Endothelial cell of umbilical vein (primary cell): ENCODE results near the gene TLR9. TPM values are rescaled to one million over a fixed set of nuclear protein-coding genes. Genes with fewer than 3 reads are reported as not detected.

Experiments used
- BruUV-seq: library from RNA; stranded (reverse); fragments of 400-500 nt; replicated peaks from 2 replicates; lab custom pipeline; 2021; lab: Mats Ljungman, UMichigan
- CTCF ChIA-PET: fragments of 300-600, 350-600 bp; sonication (Branson Sonifier 250); formaldehyde crosslinking; loops from one replicate; lab custom pipeline; 2021; ENCODE audit warnings: antibody characterized with exemption, inconsistent platforms; lab: Charles Lee
- POLR2A ChIA-PET: fragments of 300-600, 350-600 bp; sonication (Branson Sonifier 250); formaldehyde crosslinking; loops from one replicate; lab custom pipeline; 2021; ENCODE audit warnings: antibody characterized with exemption, inconsistent platforms; lab: Charles Lee
- DNase-seq: peaks from one replicate; pipeline ENCODE4 v3.0.0-alpha.2; 2011; ENCODE audit warnings: low read depth, low spot score
- FAIRE-seq: peaks from 2 replicates; lab custom pipeline; 2011; peaks lifted over from hg19 to GRCh38; lab: Jason Lieb, UNC
- H2AFZ ChIP-seq: 2 replicates; pipeline ENCODE4 v1.6.0; 2012; ENCODE audit warnings: low read depth, low read length, control low read depth, inconsistent platforms
- H3K27ac ChIP-seq: 2 replicates; pipeline ENCODE4 v1.5.1; 2011; ENCODE audit warnings: low read depth, mild to moderate bottlenecking, control low read depth, low read length, moderate library complexity; ENCODE audit not compliant: insufficient read depth
- H3K27me3 ChIP-seq, 2 experiments: 2 replicates each; pipeline versions ENCODE4 v1.6.0 to v1.6.1; 2011; ENCODE audit warnings: low read length in 2 of 2, mixed read lengths in 1 of 2; ENCODE audit not compliant: control insufficient read depth in 2 of 2, insufficient read depth in 2 of 2
- H3K36me3 ChIP-seq, 2 experiments: 2 replicates in 1 of 2; 3 replicates in 1 of 2; pipeline ENCODE4 v1.5.1; 2011; ENCODE audit warnings: low read length in 2 of 2, mild to moderate bottlenecking in 1 of 2, moderate library complexity in 1 of 2; ENCODE audit not compliant: control insufficient read depth in 2 of 2, insufficient read depth in 2 of 2; ENCODE audit errors: extremely low read depth in 1 of 2
- H3K4me1 ChIP-seq: 3 replicates; pipeline ENCODE4 v1.5.1; 2011; ENCODE audit warnings: mild to moderate bottlenecking, low read length; ENCODE audit not compliant: control insufficient read depth, insufficient read depth; ENCODE audit errors: extremely low read depth
- H3K4me2 ChIP-seq: 2 replicates; pipeline ENCODE4 v1.6.1; 2011; ENCODE audit warnings: low read length, control low read depth, mixed read lengths; ENCODE audit not compliant: insufficient read depth
- H3K4me3 ChIP-seq, 3 experiments: fragments of 200-600 bp in 1 of 3; sonication (generic), shearing (Covaris generic) in 1 of 3; replicated peaks in 1 of 3; 2 replicates each; pipeline ENCODE4 v1.5.1; 2011 to 2016; ENCODE audit warnings: control low read depth in 3 of 3, low read length in 3 of 3, mild to moderate bottlenecking in 2 of 3, inconsistent platforms in 1 of 3, low read depth in 1 of 3, moderate library complexity in 1 of 3; ENCODE audit not compliant: insufficient read depth in 1 of 3
- H3K79me2 ChIP-seq: 2 replicates; pipeline ENCODE4 v1.6.0; 2012; ENCODE audit warnings: low read length, inconsistent platforms; ENCODE audit not compliant: control insufficient read depth, insufficient read depth
- H3K9ac ChIP-seq: replicated peaks from 2 replicates; pipeline ENCODE3; 2011; ENCODE audit warnings: low read length, control low read depth; ENCODE audit not compliant: insufficient read depth; ENCODE audit errors: extremely low read depth
- H3K9me1 ChIP-seq: replicated peaks from 3 replicates; pipeline ENCODE4 v1.6.0; 2011; ENCODE audit warnings: mild to moderate bottlenecking, low read length; ENCODE audit not compliant: control insufficient read depth, insufficient read depth; ENCODE audit errors: extremely low read depth
- H3K9me3 ChIP-seq: replicated peaks from 2 replicates; pipeline ENCODE4 v1.5.1; 2012; ENCODE audit warnings: low read length, inconsistent platforms; ENCODE audit not compliant: control insufficient read depth, insufficient read depth
- H4K20me1 ChIP-seq: replicated peaks from 2 replicates; pipeline ENCODE3; 2011; ENCODE audit warnings: mild to moderate bottlenecking, low read length; ENCODE audit not compliant: control insufficient read depth, insufficient read depth; ENCODE audit errors: extremely low read depth
- CTCF ChIP-seq, 2 donors: IDR thresholded peaks; 1 replicate in 1 of 2; 2 replicates in 1 of 2; pipeline ENCODE4 v1.5.1; 2011; ENCODE audit warnings: low read length in 2 of 2, mild to moderate bottlenecking in 2 of 2, moderate library complexity in 2 of 2, control low read depth in 1 of 2, inconsistent platforms in 1 of 2, low read depth in 1 of 2; ENCODE audit not compliant: insufficient read depth in 1 of 2; ENCODE audit errors: extremely low read depth in 1 of 2
- EZH2 ChIP-seq: IDR thresholded peaks from 2 replicates; pipeline ENCODE4 v1.6.1; 2012; ENCODE audit warnings: borderline replicate concordance, low read depth, mild to moderate bottlenecking, moderate library complexity, low read length, inconsistent platforms; ENCODE audit not compliant: severe bottlenecking
- FOS ChIP-seq: IDR thresholded peaks from 2 replicates; pipeline ENCODE4 v1.6.1; 2011; ENCODE audit warnings: mild to moderate bottlenecking, low read length, moderate library complexity, borderline replicate concordance; ENCODE audit not compliant: insufficient read depth
- GATA2 ChIP-seq: IDR thresholded peaks from 2 replicates; pipeline ENCODE4 v1.7.0; 2011; ENCODE audit warnings: low read depth, mild to moderate bottlenecking, moderate library complexity, mixed read lengths, low read length; ENCODE audit not compliant: insufficient read length, insufficient read depth
- JUN ChIP-seq: IDR thresholded peaks from 2 replicates; pipeline ENCODE4 v1.6.1; 2011; ENCODE audit warnings: borderline replicate concordance, low read depth; ENCODE audit not compliant: insufficient read length, insufficient read depth
- MAX ChIP-seq: IDR thresholded peaks from 2 replicates; pipeline ENCODE4 v1.6.1; 2011; ENCODE audit not compliant: insufficient read depth, insufficient read length
- MYC ChIP-seq: IDR thresholded peaks from one replicate; pipeline ENCODE4 v1.6.1; 2011; ENCODE audit warnings: mild to moderate bottlenecking, low read depth, low read length
- POLR2A ChIP-seq: IDR thresholded peaks from 2 replicates; pipeline ENCODE4 v1.6.1; 2012; ENCODE audit warnings: low read depth, mild to moderate bottlenecking, control low read depth, low read length
- POLR2AphosphoS5 ChIP-seq: IDR thresholded peaks from 2 replicates; pipeline ENCODE4 v1.6.1; 2012; ENCODE audit warnings: low read depth, mild to moderate bottlenecking, control low read depth, low read length, moderate library complexity; ENCODE audit not compliant: insufficient read depth
- dilution Hi-C: fragments of 300-500 bp; cut with MboI; formaldehyde crosslinking; loops from one replicate; pipeline ENCODE4 v1.15.0; 2019; ENCODE audit warnings: low sequenced_read_pairs; ENCODE audit not compliant: extremely low pct_ligation_motif_present
- intact Hi-C: fragments of 100-400 bp; cut with micrococcal nuclease; formaldehyde crosslinking; loops from one replicate; pipeline ENCODE4 v1.10.0; 2022
- polyA plus RNA-seq, 4 experiments: library from polyadenylated mRNA; depleted of rRNA in 3 of 4; stranded (reverse) in 3 of 4; unstranded in 1 of 4; fragments of >200 nt; gene quantifications; 2 replicates each; pipeline versions ENCODE4 v1.2.1 to v1.2.3, GENCODE V29; 2011 to 2012; ENCODE audit warnings: missing spikeins in 1 of 4
- total RNA-seq: library from RNA; stranded (reverse); gene quantifications from 2 replicates; pipeline ENCODE4 v1.2.3, GENCODE V29; 2021

Gene TLR9
- total and polyA plus RNA-seq, 2 donors (not counting 3 experiments of a cell fraction or from before 2014, with no cell fraction given), result not detected

GRCh38 chr3:52197499-52197841 is 28.0 kb downstream of the TLR9 start:
- intact Hi-C loops, result loop anchor here (5.0 kb wide), 1 partner anchor 195 kb away; no protein-coding TSS in a partner anchor
- Histone ChIP-seq H3K9ac (peak overlapping the region; percentile 17), H4K20me1 (no peaks in the 10 kb centered on the region), H3K27ac (peak overlapping the region; percentile 23), H2AFZ (peak overlapping the region; percentile 85), H3K4me2 (peak overlapping the region; percentile 27), H3K4me3 (peak overlapping the region in 1 of 3 experiments; percentile 93), H3K36me3 (peaks cover 3 to 5% of the 10 kb centered on the region in 2 experiments), H3K4me1 (peaks cover 17% of the 10 kb centered on the region), H3K9me3 (no peaks in the 10 kb centered on the region), H3K9me1 (no peaks in the 10 kb centered on the region), H3K79me2 (peaks cover 15% of the 10 kb centered on the region), H3K27me3 (no peaks in the 10 kb centered on the region)
- ChIA-PET CTCF (interaction anchor here (0.8 to 1.4 kb wide), 5 partner anchors 8 to 43 kb away, joined by 3 to 5 read pairs (median 3); partner anchors contain the start of gene POC1A), POLR2A (interaction anchor here (0.8 kb wide), 1 partner anchor 43 kb away, joined by 3 read pairs; the partner anchor contains the start of gene POC1A)
- DNase-seq, result no peak
- dilution Hi-C loops, result no loop called here
- TF ChIP-seq POLR2AphosphoS5 (no peak), POLR2A (no peak), GATA2 (no peak), MYC (no peak), MAX (no peak), CTCF (IDR thresholded peaks at IDR 0.05; ENCODE audit: extremely low read depth in 1 of 2, insufficient read depth in 1 of 2, low read depth in 1 of 2, low read length in 2 of 2) (no peak), EZH2 (no peak), FOS (no peak), JUN (no peak)
- peak; percentile 35 for FAIRE-seq
- no TSS peak for BruUV-seq
